Measurements from ENCODE around the gene PFN3. TPM values are rescaled to one million over a fixed set of nuclear protein-coding genes. Genes with fewer than 3 reads are reported as not detected.

Gene PFN3
- total RNA-seq, 1 donor from 2014 or later = not detected

- Histone ChIP-seq H3K4me3 (peak overlapping the region; percentile 52 to 58), H3K36me3 (no peaks in the 10 kb centered on the region), H3K9me3 (no peaks in the 10 kb centered on the region), H3K4me1 (peaks cover 62% of the 10 kb centered on the region), H3K27ac (peak overlapping the region; percentile 92), H3K27me3 (no peaks in the 10 kb centered on the region)
- TF ChIP-seq POLR2AphosphoS5 (IDR thresholded peaks at IDR 0.05; ENCODE audit: insufficient read depth in 1 of 2, low read depth in 1 of 2) (no peak), POLR2A (IDR thresholded peaks at IDR 0.05) (no peak)
- TF ChIP-seq, protein P1, sequence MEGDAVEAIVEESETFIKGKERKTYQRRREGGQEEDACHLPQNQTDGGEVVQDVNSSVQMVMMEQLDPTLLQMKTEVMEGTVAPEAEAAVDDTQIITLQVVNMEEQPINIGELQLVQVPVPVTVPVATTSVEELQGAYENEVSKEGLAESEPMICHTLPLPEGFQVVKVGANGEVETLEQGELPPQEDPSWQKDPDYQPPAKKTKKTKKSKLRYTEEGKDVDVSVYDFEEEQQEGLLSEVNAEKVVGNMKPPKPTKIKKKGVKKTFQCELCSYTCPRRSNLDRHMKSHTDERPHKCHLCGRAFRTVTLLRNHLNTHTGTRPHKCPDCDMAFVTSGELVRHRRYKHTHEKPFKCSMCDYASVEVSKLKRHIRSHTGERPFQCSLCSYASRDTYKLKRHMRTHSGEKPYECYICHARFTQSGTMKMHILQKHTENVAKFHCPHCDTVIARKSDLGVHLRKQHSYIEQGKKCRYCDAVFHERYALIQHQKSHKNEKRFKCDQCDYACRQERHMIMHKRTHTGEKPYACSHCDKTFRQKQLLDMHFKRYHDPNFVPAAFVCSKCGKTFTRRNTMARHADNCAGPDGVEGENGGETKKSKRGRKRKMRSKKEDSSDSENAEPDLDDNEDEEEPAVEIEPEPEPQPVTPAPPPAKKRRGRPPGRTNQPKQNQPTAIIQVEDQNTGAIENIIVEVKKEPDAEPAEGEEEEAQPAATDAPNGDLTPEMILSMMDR (IDR thresholded peaks at IDR 0.05) = peak in 1 of 3 experiments; percentile 26
- no peak for DNase-seq (ENCODE audit: extremely low spot score in 2 of 2)
- intact Hi-C loops (cut with DNase I) = no loop called here
Observed at GRCh38 chr5:177367323-177367848, 33.1 kb downstream of the PFN3 start.

- peak in 1 of 2 donors; percentile 94 for DNase-seq (ENCODE audit: extremely low spot score in 2 of 2)
Observed at GRCh38 chr5:177366528-177367322, 33.7 kb downstream of the PFN3 start.

DNA sequence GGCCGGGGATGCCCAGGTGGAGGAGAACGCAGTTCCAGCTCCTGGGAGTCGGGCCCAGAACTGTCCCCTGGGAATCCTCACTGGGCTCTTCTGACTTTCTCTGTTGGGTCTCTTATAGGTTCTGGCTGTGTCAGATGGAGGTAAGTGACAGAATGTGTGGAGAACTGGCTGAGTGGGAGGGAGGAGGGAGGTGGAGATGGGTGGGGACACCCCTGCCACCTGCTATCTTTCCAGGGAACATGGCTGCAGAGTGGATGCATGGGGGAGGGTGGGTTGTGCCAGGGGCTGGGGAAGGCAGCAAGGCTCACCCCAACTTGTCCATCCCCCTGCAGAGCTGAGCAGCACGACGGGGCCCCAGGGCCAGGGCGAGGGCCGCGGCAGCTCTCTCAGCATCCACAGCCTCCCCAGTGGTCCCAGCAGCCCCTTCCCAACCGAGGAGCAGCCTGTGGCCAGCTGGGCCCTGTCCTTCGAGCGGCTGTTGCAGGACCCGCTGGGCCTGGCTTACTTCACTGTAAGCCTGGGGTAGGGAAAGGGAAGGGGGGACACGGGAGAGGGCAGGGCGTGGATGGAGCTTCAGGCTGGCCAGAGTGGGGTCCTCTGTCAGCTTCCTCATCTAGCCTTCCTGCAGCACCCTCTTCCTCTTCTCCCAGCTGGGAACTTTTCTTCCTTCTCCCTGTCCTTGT, 34.5 kb downstream of the PFN3 start:
- Histone ChIP-seq H3K9me3 (no peaks in the 10 kb centered on the region), H3K27ac (peak overlapping the region; percentile 92), H3K36me3 (no peaks in the 10 kb centered on the region), H3K4me3 (peak overlapping the region in 1 of 2 donors; percentile 58), H3K4me1 (peaks cover 59% of the 10 kb centered on the region), H3K27me3 (no peaks in the 10 kb centered on the region)
- intact Hi-C loops (cut with DNase I) = no loop called here
- no peak for TF ChIP-seq POLR2A (IDR thresholded peaks at IDR 0.05)
- TF ChIP-seq, protein P1 (IDR thresholded peaks at IDR 0.05) = no peak
- TF ChIP-seq POLR2AphosphoS5 (IDR thresholded peaks at IDR 0.05; ENCODE audit: insufficient read depth in 1 of 2, low read depth in 1 of 2) = no peak
- DNase-seq (ENCODE audit: extremely low spot score in 2 of 2) = no peak

More at GRCh38 chr5:177366528-177367322, 33.7 kb downstream of the PFN3 start:
- intact Hi-C loops (cut with DNase I) = no loop called here
- peaks cover 62% of the 10 kb centered on the region for H3K4me1 ChIP-seq
- no peaks in the 10 kb centered on the region for H3K36me3 ChIP-seq
- peak overlapping the region; percentile 92 for H3K27ac ChIP-seq
- H3K4me3 ChIP-seq = peak overlapping the region; percentile 52 to 58
- peak; percentile 31 to 89 for TF ChIP-seq POLR2AphosphoS5 (IDR thresholded peaks at IDR 0.05; ENCODE audit: insufficient read depth in 1 of 2, low read depth in 1 of 2)
- no peak for TF ChIP-seq POLR2A (IDR thresholded peaks at IDR 0.05)
- TF ChIP-seq, protein P1 (IDR thresholded peaks at IDR 0.05) = no peak
- H3K27me3 ChIP-seq = no peaks in the 10 kb centered on the region
- H3K9me3 ChIP-seq = no peaks in the 10 kb centered on the region

DNA sequence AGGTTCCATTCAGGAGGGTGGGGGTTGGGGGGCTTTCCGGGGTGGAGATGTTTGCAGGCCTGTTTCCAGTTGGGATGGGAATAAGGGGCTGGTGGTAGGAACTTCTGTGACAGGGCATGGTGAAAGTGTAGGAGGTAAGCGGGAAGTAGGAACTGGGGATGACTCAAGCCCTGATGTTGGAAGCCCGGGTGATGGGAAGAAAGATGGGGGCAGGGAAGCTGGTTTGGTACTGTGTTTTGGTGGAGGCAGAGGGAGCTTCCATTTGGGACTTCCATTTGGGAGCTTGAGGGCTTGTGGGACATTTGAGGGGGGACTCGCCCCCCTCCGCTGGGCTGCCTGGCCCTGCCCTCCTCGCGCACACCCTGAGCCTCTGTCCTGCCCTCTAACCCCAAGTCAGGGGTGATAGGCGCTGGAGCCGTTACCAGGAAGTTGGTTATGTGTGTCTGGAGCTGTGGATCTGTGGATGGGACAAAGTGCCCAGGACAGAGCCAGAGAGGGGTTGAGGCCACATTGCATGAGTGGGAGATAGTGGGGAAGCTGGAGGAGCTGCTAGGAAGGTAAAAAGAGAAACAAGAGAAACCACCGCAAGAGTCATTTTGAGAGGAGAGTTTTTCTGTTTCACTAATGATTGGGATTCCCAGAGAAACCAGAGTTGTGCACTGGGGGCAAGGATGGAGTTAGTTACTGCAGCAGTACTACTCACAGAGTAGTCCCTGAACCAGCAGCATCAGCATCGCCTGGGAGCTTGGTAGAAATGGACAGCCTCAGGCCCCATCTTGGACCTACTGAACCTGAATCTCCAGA, 36.1 kb downstream of the PFN3 start:
- no peak for DNase-seq (ENCODE audit: extremely low spot score in 2 of 2)
- TF ChIP-seq, protein P1 (IDR thresholded peaks at IDR 0.05) = no peak
- TF ChIP-seq POLR2A (IDR thresholded peaks at IDR 0.05) (no peak), POLR2AphosphoS5 (IDR thresholded peaks at IDR 0.05; ENCODE audit: insufficient read depth in 1 of 2, low read depth in 1 of 2) (no peak)
- Histone ChIP-seq H3K27me3 (no peaks in the 10 kb centered on the region), H3K9me3 (no peaks in the 10 kb centered on the region), H3K4me1 (peaks cover 51% of the 10 kb centered on the region), H3K4me3 (no peak overlapping the region), H3K27ac (no peak overlapping the region), H3K36me3 (no peaks in the 10 kb centered on the region)
- intact Hi-C loops (cut with DNase I) = no loop called here

Data from vagina (tissue), 2 donors.